Measurements from ENCODE around the gene MLPH.

DNA sequence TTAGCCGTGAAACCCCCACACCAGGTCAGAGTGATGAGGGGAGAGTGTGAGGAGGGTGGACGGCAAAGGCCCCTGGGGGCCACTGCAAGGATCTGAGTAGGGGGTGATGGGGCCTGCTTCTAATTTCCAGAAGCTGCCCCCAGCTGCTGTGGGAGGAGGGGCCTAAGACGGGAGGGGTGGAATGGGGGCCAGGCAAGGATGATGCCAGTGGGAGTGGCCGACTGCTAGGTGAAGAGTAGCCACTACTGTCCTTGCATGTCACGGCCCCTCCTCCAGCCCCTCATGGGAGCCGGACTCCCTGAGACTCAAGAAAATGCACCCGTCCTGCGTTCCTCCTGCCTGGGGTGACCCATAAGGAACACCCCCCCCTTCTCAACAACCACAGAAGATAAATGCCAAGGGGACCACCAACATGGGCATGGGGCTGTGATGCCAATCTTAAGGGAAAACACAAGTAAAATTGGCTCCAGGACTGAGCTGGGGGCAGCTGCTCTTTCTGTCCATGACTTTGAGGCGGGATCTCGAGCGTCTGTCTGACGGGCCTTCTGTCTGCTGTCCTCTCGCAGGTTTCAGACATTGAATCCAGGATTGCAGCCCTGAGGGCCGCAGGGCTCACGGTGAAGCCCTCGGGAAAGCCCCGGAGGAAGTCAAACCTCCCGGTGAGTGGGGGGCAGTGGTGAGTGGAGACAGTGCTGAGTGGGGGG lies 55.1 kb downstream of the MLPH start:
- TF ChIP-seq ELF4 (CRISPR knock-in tag; IDR thresholded peaks at IDR 0.05) (no peak), RCOR1 (IDR thresholded peaks at IDR 0.05; ENCODE audit: borderline replicate concordance in 1 of 2, low read depth in 2 of 2, low read length in 2 of 2) (no peak), STAG1 (CRISPR knock-in tag; IDR thresholded peaks at IDR 0.05; ENCODE audit: borderline replicate concordance) (no peak), POLR2AphosphoS5 (IDR thresholded peaks at IDR 0.05; ENCODE audit: control insufficient read depth, insufficient read depth, low read depth, low read length) (no peak), FOXM1 (IDR thresholded peaks at IDR 0.05; ENCODE audit: low read depth) (no peak), FOXM1 (CRISPR knock-in tag; IDR thresholded peaks at IDR 0.05; ENCODE audit: low read depth) (no peak), ZNF239 (CRISPR knock-in tag; IDR thresholded peaks at IDR 0.05) (no peak), EZH2 (IDR thresholded peaks at IDR 0.05; ENCODE audit: borderline replicate concordance, low read depth, low read length) (no peak)
- TF ChIP-seq, protein P1, sequence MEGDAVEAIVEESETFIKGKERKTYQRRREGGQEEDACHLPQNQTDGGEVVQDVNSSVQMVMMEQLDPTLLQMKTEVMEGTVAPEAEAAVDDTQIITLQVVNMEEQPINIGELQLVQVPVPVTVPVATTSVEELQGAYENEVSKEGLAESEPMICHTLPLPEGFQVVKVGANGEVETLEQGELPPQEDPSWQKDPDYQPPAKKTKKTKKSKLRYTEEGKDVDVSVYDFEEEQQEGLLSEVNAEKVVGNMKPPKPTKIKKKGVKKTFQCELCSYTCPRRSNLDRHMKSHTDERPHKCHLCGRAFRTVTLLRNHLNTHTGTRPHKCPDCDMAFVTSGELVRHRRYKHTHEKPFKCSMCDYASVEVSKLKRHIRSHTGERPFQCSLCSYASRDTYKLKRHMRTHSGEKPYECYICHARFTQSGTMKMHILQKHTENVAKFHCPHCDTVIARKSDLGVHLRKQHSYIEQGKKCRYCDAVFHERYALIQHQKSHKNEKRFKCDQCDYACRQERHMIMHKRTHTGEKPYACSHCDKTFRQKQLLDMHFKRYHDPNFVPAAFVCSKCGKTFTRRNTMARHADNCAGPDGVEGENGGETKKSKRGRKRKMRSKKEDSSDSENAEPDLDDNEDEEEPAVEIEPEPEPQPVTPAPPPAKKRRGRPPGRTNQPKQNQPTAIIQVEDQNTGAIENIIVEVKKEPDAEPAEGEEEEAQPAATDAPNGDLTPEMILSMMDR (IDR thresholded peaks at IDR 0.05 in 2 of 3, conservative IDR thresholded peaks at IDR 0.05 in 1 of 3; ENCODE audit: insufficient read depth in 2 of 3, low read depth in 1 of 3, low read length in 3 of 3): no peak
- TF ChIP-seq, protein P2, sequence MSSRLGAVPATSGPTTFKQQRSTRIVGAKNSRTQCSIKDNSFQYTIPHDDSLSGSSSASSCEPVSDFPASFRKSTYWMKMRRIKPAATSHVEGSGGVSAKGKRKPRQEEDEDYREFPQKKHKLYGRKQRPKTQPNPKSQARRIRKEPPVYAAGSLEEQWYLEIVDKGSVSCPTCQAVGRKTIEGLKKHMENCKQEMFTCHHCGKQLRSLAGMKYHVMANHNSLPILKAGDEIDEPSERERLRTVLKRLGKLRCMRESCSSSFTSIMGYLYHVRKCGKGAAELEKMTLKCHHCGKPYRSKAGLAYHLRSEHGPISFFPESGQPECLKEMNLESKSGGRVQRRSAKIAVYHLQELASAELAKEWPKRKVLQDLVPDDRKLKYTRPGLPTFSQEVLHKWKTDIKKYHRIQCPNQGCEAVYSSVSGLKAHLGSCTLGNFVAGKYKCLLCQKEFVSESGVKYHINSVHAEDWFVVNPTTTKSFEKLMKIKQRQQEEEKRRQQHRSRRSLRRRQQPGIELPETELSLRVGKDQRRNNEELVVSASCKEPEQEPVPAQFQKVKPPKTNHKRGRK (tag; IDR thresholded peaks at IDR 0.05): no peak
- TF ChIP-seq, protein P3, sequence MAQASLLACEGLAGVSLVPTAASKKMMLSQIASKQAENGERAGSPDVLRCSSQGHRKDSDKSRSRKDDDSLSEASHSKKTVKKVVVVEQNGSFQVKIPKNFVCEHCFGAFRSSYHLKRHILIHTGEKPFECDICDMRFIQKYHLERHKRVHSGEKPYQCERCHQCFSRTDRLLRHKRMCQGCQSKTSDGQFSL (CRISPR knock-in tag; IDR thresholded peaks at IDR 0.05): no peak
- TF ChIP-seq, protein P3 (tag; IDR thresholded peaks at IDR 0.05): no peak

Measured in K562 (cell line).